CD4-positive, alpha-beta T cell treated with Interleukin-17A for 1 hour (primary cell): Measurements from ENCODE around the gene JAK2.
"Not testable (repeated sequence)": the region's sequence is repeated elsewhere in the genome, so short reads cannot be mapped to it uniquely, and the experiment has no call there.

Experiments used
- DNase-seq: peaks from one replicate; pipeline ENCODE4 v3.0.0-alpha.2; 2020

The JAK2 gene

GRCh38 chr9:4984621-4985385, at the start of gene JAK2:
Gene JAK2, plus strand, starts transcription at chr9:4985272. Its CDS starts 36,716 bp downstream, at chr9:5021988.
- DNase-seq = peak; percentile 87

GRCh38 chr9:4936277-4936676, 48.8 kb upstream of the JAK2 start:
- DNase-seq = peak; percentile 8

GRCh38 chr9:4936823-4937222, 48.2 kb upstream of the JAK2 start:
- DNase-seq = no peak

- DNase-seq = no peak
These were observed 47.6 kb upstream of the JAK2 start for GRCh38 chr9:4937446-4937845.

- no peak for DNase-seq
These were observed 46.6 kb upstream of the JAK2 start for GRCh38 chr9:4938496-4938895.

- DNase-seq = peak; percentile 38
These were observed 45.9 kb upstream of the JAK2 start for GRCh38 chr9:4939118-4939561.

GRCh38 chr9:4942042-4942691, 42.9 kb upstream of the JAK2 start:
- not testable (repeated sequence) for DNase-seq

- DNase-seq = no peak
These were observed 41.7 kb upstream of the JAK2 start for GRCh38 chr9:4943346-4943745.

- DNase-seq = not testable (repeated sequence)
These were observed 40.5 kb upstream of the JAK2 start for GRCh38 chr9:4944431-4945211.

- no peak for DNase-seq
These were observed 38.1 kb upstream of the JAK2 start for GRCh38 chr9:4946937-4947336.

- DNase-seq = no peak
These were observed 29.2 kb upstream of the JAK2 start for GRCh38 chr9:4955836-4956235.

GRCh38 chr9:4959031-4959430, 26.0 kb upstream of the JAK2 start:
- DNase-seq = no peak

- DNase-seq = no peak
These were observed 23.0 kb upstream of the JAK2 start for GRCh38 chr9:4962085-4962484.

GRCh38 chr9:4964540-4964939, 20.5 kb upstream of the JAK2 start:
- no peak for DNase-seq

- DNase-seq = no peak
These were observed 19.8 kb upstream of the JAK2 start for GRCh38 chr9:4965174-4965821.

- no peak for DNase-seq
These were observed 17.5 kb upstream of the JAK2 start for GRCh38 chr9:4967523-4967922.

GRCh38 chr9:4969130-4969529, 15.9 kb upstream of the JAK2 start:
- DNase-seq = no peak

GRCh38 chr9:4970970-4971641, 14.0 kb upstream of the JAK2 start:
- DNase-seq = peak; percentile 52

- DNase-seq = no peak
These were observed 11.8 kb upstream of the JAK2 start for GRCh38 chr9:4973246-4973645.

- DNase-seq = no peak
These were observed 11.2 kb upstream of the JAK2 start for GRCh38 chr9:4973902-4974301.

GRCh38 chr9:4979239-4979638, 5.8 kb upstream of the JAK2 start:
- DNase-seq = no peak

- DNase-seq = no peak
These were observed 4.9 kb upstream of the JAK2 start for GRCh38 chr9:4980086-4980727.
